BJ (cell line): ENCODE data around the gene CLPSL2. TPM values are rescaled to one million over a fixed set of nuclear protein-coding genes. Genes with fewer than 3 reads are reported as not detected.

Source experiments
- CTCF ChIA-PET: fragments of 350-600 bp; formaldehyde crosslinking; extraction: SDS; loops from one replicate; lab custom pipeline; 2021; ENCODE audit warnings: antibody characterized with exemption, inconsistent platforms; lab: Yijun Ruan, JAX
- POLR2A ChIA-PET: fragments of 300-600 bp; sonication (Branson Sonifier 250); formaldehyde crosslinking; extraction: SDS; loops from one replicate; lab custom pipeline; 2021; ENCODE audit warnings: antibody characterized with exemption; lab: Charles Lee
- DNase-seq: peaks from one replicate; pipeline ENCODE4 v3.0.0-alpha.2; 2011; ENCODE audit warnings: low read depth
- H3K27me3 ChIP-seq: 2 replicates; pipeline ENCODE4 v1.6.0; 2011; ENCODE audit warnings: low read length; ENCODE audit not compliant: control insufficient read depth, insufficient read depth
- H3K36me3 ChIP-seq: 2 replicates; pipeline ENCODE4 v1.5.1; 2011; ENCODE audit warnings: low read length; ENCODE audit not compliant: control insufficient read depth, insufficient read depth
- H3K4me3 ChIP-seq: 2 replicates; pipeline ENCODE4 v1.5.1; 2011; ENCODE audit warnings: low read depth, mild to moderate bottlenecking, control low read depth, low read length
- CTCF ChIP-seq: IDR thresholded peaks from 2 replicates; pipeline ENCODE4 v1.5.1; 2011; ENCODE audit warnings: low read depth, mild to moderate bottlenecking, control low read depth, inconsistent platforms, low read length, moderate library complexity; ENCODE audit not compliant: insufficient read depth
- polyA plus RNA-seq: library from polyadenylated mRNA; depleted of rRNA; stranded (reverse); fragments of >200 nt; gene quantifications from 2 replicates; pipeline ENCODE4 v1.2.3, GENCODE V29; 2011

Gene CLPSL2
- polyA plus RNA-seq, 1 experiment: not detected

DNA sequence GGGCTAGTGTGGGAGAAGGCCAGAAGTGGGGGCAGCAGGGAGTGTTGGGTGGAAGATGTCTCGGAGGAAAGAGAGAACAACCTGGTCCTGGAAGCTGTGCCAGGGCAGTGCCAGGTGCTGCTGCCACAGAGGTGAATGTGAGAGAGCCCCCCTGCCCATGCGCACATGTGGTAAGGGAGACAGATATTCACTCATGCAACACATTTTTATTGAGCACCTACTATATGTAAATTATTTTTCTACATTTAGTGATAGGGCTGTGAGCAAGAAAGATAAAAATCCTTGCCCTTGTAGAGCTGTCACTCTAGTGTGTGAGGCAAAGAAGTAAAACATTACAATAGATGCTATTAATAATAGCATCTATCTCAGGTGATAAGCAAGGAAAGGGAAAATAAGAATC, 4.9 kb downstream of the CLPSL2 start:
- TF ChIP-seq CTCF: no peak
- Histone ChIP-seq H3K27me3 (peaks cover 10% of the 10 kb centered on the region), H3K36me3 (no peaks in the 10 kb centered on the region), H3K4me3 (no peak overlapping the region)
- ChIA-PET POLR2A (no interaction called here), CTCF (no interaction called here)
- DNase-seq: no peak

GRCh38 chr6:35782424-35782823, 6.0 kb downstream of the CLPSL2 start:
- no peak for TF ChIP-seq CTCF
- no peak overlapping the region for H3K4me3 ChIP-seq
- no peaks in the 10 kb centered on the region for H3K36me3 ChIP-seq
- H3K27me3 ChIP-seq: peaks cover 9% of the 10 kb centered on the region
- CTCF ChIA-PET: interaction anchor here (0.8 to 1.2 kb wide), 2 partner anchors 11 to 16 kb away, joined by 3 read pairs; no protein-coding TSS in a partner anchor
- POLR2A ChIA-PET: no interaction called here
- no peak for DNase-seq

DNA sequence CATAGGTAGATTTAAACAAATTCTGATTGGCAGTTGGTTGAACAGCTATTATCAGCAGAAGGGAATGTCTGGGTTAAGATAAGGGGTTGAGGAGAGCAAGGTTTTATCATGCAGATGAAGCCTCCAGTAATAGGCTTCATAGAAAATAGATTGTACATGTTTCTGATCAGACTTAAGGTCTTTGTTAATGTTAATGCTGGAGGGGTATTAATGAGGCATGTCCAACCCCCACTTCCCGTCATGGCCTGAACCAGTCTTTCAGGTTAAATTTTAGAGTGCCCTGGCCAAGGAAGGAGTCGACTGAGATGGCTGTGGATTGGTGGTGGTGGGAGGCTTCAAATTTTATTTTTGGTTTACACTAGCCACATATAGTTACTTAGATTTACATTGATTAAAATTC, 7.8 kb downstream of the CLPSL2 start:
- H3K36me3 ChIP-seq: no peaks in the 10 kb centered on the region
- no peak for DNase-seq
- H3K4me3 ChIP-seq: no peak overlapping the region
- H3K27me3 ChIP-seq: peaks cover 19% of the 10 kb centered on the region
- no peak for TF ChIP-seq CTCF
- ChIA-PET POLR2A (no interaction called here), CTCF (no interaction called here)

GRCh38 chr6:35786272-35786671, 9.9 kb downstream of the CLPSL2 start:
- CTCF ChIA-PET: interaction anchor here (2.6 kb wide), 1 partner anchor 11 kb away, joined by 10 read pairs; the partner anchor contains the start of gene CLPS
- DNase-seq: no peak
- Histone ChIP-seq H3K36me3 (no peaks in the 10 kb centered on the region), H3K27me3 (peaks cover 20% of the 10 kb centered on the region), H3K4me3 (no peak overlapping the region)
- no peak for TF ChIP-seq CTCF
- POLR2A ChIA-PET: no interaction called here

DNA sequence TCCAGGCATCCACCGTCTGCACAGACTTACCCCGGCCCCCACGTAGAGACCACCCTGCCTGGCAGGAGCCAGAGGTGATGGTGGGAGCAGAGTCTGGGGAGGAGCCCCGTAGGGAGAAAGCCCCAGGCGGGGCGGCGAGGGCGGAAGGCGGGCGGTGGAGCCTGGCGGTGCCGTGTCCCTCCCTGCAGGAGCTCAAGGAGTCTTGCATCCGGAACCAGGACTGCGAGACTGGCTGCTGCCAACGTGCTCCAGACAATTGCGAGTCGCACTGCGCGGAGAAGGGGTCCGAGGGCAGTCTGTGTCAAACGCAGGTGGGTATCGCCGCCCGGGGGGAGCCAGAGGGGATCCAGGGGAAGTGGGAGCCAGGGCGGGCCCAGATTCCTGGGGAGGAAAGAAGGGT, 10.4 kb downstream of the CLPSL2 start:
- TF ChIP-seq CTCF: no peak
- ChIA-PET POLR2A (no interaction called here), CTCF (interaction anchor here (1.0 to 2.6 kb wide), 2 partner anchors 10 to 307 kb away, joined by 3 to 10 read pairs; partner anchors contain the start of gene CLPS)
- no peak for DNase-seq
- H3K4me3 ChIP-seq: no peak overlapping the region
- peaks cover 20% of the 10 kb centered on the region for H3K27me3 ChIP-seq
- H3K36me3 ChIP-seq: no peaks in the 10 kb centered on the region
